K562 (cell line): ENCODE measurements around the gene MXD3. TPM values are rescaled to one million over a fixed set of nuclear protein-coding genes. Genes with fewer than 3 reads are reported as not detected.

Source experiments
- ATAC-seq: fragments of 200-7000 bp; cut with Tn5 transposase; 3 replicates; pipeline ENCODE4 v1.9.1; 2020; ENCODE audit warnings: moderate library complexity
- BruUV-seq: library from RNA; stranded (reverse); fragments of 400-500 nt; replicated peaks from 2 replicates; lab custom pipeline; 2021; lab: Mats Ljungman, UMichigan
- CTCF ChIA-PET: fragments of 300-600 bp; formaldehyde crosslinking; extraction: SDS; loops from one replicate; lab custom pipeline; 2021; ENCODE audit warnings: low intra/inter-chr PET ratio; lab: Yijun Ruan, JAX
- POLR2A ChIA-PET: fragments of 300-600, 350-650 bp; sonication (Branson Sonifier 250); formaldehyde crosslinking; extraction: SDS; loops from one replicate; lab custom pipeline; 2021; ENCODE audit warnings: antibody characterized with exemption, inconsistent platforms; lab: Yijun Ruan, JAX
- DNase-seq, 4 experiments: peaks; one replicate each; pipeline versions ENCODE4 v3.0.0 to v3.0.0-alpha.2; 2011 to 2018; ENCODE audit warnings: low spot score in 3 of 4, mixed read lengths in 3 of 4; ENCODE audit errors: extremely low read depth in 1 of 4
- FAIRE-seq: peaks from 2 replicates; lab custom pipeline; 2011; peaks lifted over from hg19 to GRCh38; lab: Jason Lieb, UNC
- H2AFZ ChIP-seq: 2 replicates; pipeline ENCODE4 v1.6.0; 2011; ENCODE audit warnings: low read depth, low read length, control low read depth, inconsistent platforms
- H3K27ac ChIP-seq: fragments of 200-600 bp; 3 replicates; pipeline ENCODE4 v1.8.0; 2011; ENCODE audit warnings: low read depth, mild to moderate bottlenecking, control low read depth, inconsistent platforms, low read length, moderate library complexity, mixed read lengths; ENCODE audit errors: extremely low read depth
- H3K27me3 ChIP-seq, 2 experiments: fragments of 300-600 bp in 1 of 2; 2 replicates in 1 of 2; 3 replicates in 1 of 2; pipeline versions ENCODE4 v1.6.0 to v1.8.0; 2011; ENCODE audit warnings: inconsistent platforms in 2 of 2, low read length in 2 of 2, mild to moderate bottlenecking in 1 of 2, mixed read lengths in 1 of 2, moderate library complexity in 1 of 2; ENCODE audit not compliant: control insufficient read depth in 2 of 2, insufficient read depth in 2 of 2
- H3K36me3 ChIP-seq: fragments of 300-600 bp; 3 replicates; pipeline ENCODE4 v1.8.0; 2011; ENCODE audit warnings: mild to moderate bottlenecking, low read length, inconsistent platforms; ENCODE audit not compliant: control insufficient read depth, insufficient read depth
- H3K4me1 ChIP-seq, 2 experiments: fragments of 200-600 bp in 1 of 2; replicated peaks in 1 of 2; 2 replicates in 1 of 2; 3 replicates in 1 of 2; pipeline versions ENCODE4 v1.5.1 to v1.8.0; 2011; ENCODE audit warnings: inconsistent platforms in 2 of 2, low read length in 2 of 2, mild to moderate bottlenecking in 1 of 2, mixed read lengths in 1 of 2, moderate library complexity in 1 of 2; ENCODE audit not compliant: control insufficient read depth in 2 of 2, insufficient read depth in 2 of 2
- H3K4me2 ChIP-seq: 2 replicates; pipeline ENCODE4 v1.6.1; 2011; ENCODE audit warnings: low read length, control low read depth, inconsistent platforms, mixed read lengths; ENCODE audit not compliant: insufficient read depth
- H3K4me3 ChIP-seq: fragments of 200-600 bp; sonication (generic), shearing (Covaris generic); 2 replicates; pipeline ENCODE4 v1.5.1; 2016; ENCODE audit warnings: control low read depth, inconsistent platforms
- H3K79me2 ChIP-seq: fragments of 200-600 bp; 3 replicates; pipeline ENCODE4 v1.8.0; 2011; ENCODE audit warnings: low read length, inconsistent platforms; ENCODE audit not compliant: control insufficient read depth, insufficient read depth
- H3K9ac ChIP-seq, 2 experiments: 2 replicates each; pipeline versions ENCODE4 v1.6.0 to v1.6.1; 2011; ENCODE audit warnings: low read depth in 2 of 2, low read length in 2 of 2, control low read depth in 1 of 2, inconsistent platforms in 1 of 2, mild to moderate bottlenecking in 1 of 2, mixed read lengths in 1 of 2; ENCODE audit not compliant: insufficient read depth in 1 of 2
- H3K9me1 ChIP-seq: one replicate; pipeline ENCODE4 v1.6.0; 2011; ENCODE audit warnings: inconsistent platforms, mild to moderate bottlenecking, low read length, moderate library complexity; ENCODE audit not compliant: control insufficient read depth, insufficient read depth
- H3K9me3 ChIP-seq: replicated peaks from 2 replicates; pipeline ENCODE4 v1.5.1; 2011; ENCODE audit warnings: low read depth, low read length, inconsistent platforms; ENCODE audit not compliant: control insufficient read depth, insufficient read depth
- H4K20me1 ChIP-seq: replicated peaks from 2 replicates; pipeline ENCODE4 v1.6.1; 2011; ENCODE audit warnings: low read length, inconsistent platforms, mixed read lengths; ENCODE audit not compliant: control insufficient read depth, insufficient read depth
- LARP7 ChIP-seq: fragments of 450-650 bp; IDR thresholded peaks from 2 replicates; pipeline ENCODE4 v1.6.1; 2016
- MCM2 ChIP-seq: fragments of 450-650 bp; IDR thresholded peaks from 2 replicates; pipeline ENCODE4 v1.6.1; 2017; ENCODE audit warnings: low read depth, mild to moderate bottlenecking
- POLR2G ChIP-seq: fragments of 200-400 bp; formaldehyde crosslinking; IDR thresholded peaks from 2 replicates; pipeline ENCODE4 v1.6.1; 2017; ENCODE audit warnings: low read depth, mild to moderate bottlenecking, antibody characterized with exemption, low read length, moderate library complexity
- RBM22 ChIP-seq: fragments of 200-400 bp; formaldehyde crosslinking; IDR thresholded peaks from 2 replicates; pipeline ENCODE4 v1.6.1; 2018; ENCODE audit warnings: low read length, low read depth; ENCODE audit not compliant: poor library complexity, severe bottlenecking
- ZBTB26 ChIP-seq: fragments of 450-650 bp; formaldehyde crosslinking; IDR thresholded peaks from 2 replicates; pipeline ENCODE4 v1.4.0; 2022; ENCODE audit warnings: missing genetic modification characterization
- ZNF197 ChIP-seq: fragments of 200-800 bp; sonication (Bioruptor generic); IDR thresholded peaks from 2 replicates; pipeline ENCODE4 v1.6.1; 2016; ENCODE audit warnings: low read depth, missing genetic modification characterization, missing compliant biosample characterization
- ZNF316 ChIP-seq: fragments of 450-650 bp; IDR thresholded peaks from 2 replicates; pipeline ENCODE4 v1.6.1; 2016
- WGBS: fragments of 100-300 bp; shearing (Covaris generic); methylation state at CpG from one replicate; pipeline ENCODE4 v1.1.6; 2016; ENCODE audit warnings: low coverage, mixed read lengths; ENCODE audit not compliant: insufficient coverage; ENCODE audit errors: missing lambda C conversion rate; 5-methylcytosine and 5-hydroxymethylcytosine counted together
- in situ Hi-C: fragments of 300-500 bp; cut with MboI; formaldehyde crosslinking; loops from 4 replicates; pipeline ENCODE4 v1.15.0; 2018; ENCODE audit warnings: inconsistent platforms, mixed read lengths
- intact Hi-C: fragments of 100-400 bp; cut with micrococcal nuclease; formaldehyde crosslinking; loops from 2 replicates; pipeline ENCODE4 v1.14.2; 2022
- polyA plus RNA-seq, 8 experiments: library from polyadenylated mRNA; depleted of rRNA in 4 of 8; stranded (reverse) in 5 of 8; unstranded in 3 of 8; fragments of >200 nt; fragmentation: Nextera tagmentation in 2 of 8; fragmentation: Illumina TruSeq in 1 of 8; extraction: Ambion mirVana in 2 of 8; extraction: Trizol in 1 of 8; gene quantifications; 2 replicates each; pipeline versions ENCODE4 v1.2.1 to v1.2.3, GENCODE V29; 2011 to 2014; ENCODE audit warnings: inconsistent platforms in 1 of 8, missing spikeins in 1 of 8
- total RNA-seq, 7 experiments: library from RNA; depleted of rRNA in 6 of 7; stranded (reverse); fragments of >200 nt in 6 of 7; fragmentation: Illumina TruSeq in 2 of 7; extraction: Trizol in 2 of 7; gene quantifications; 2 replicates each; pipeline versions ENCODE4 v1.2.1 to v1.2.3, GENCODE V29; 2011 to 2021; ENCODE audit warnings: low replicate concordance in 1 of 7

MXD3 gene
- total and polyA plus RNA-seq, 9 of the 15 experiments (the other 6 are each of a cell fraction or from before 2014, with no cell fraction given): 0.28 to 24.8 (median 4.5) TPM

- H4K20me1 ChIP-seq: peaks cover 10% of the 10 kb centered on the region; the same call in 1 of the 2 replicates
- no peak overlapping the region for H3K4me2 ChIP-seq
- POLR2A ChIA-PET: interaction anchor here (1.1 to 1.2 kb wide), 2 partner anchors 11 to 52 kb away, joined by 3 to 5 read pairs; partner anchors contain the start of gene LMAN2
- intact Hi-C loops (loop anchor here (1.0 to 5.0 kb wide), 2 partner anchors 167 to 185 kb away; partner anchors contain the start of gene NSD1), in situ Hi-C loops (no loop called here)
- WGBS: 84% methylated on average over 8 of the region's 9 CpGs
- no peak for ATAC-seq
- FAIRE-seq: no peak
- no peaks in the 10 kb centered on the region for H3K9me1 ChIP-seq
- H3K27ac ChIP-seq: peak overlapping the region; percentile 16; the same call in 1 of the 3 replicates
- H3K36me3 ChIP-seq: peaks cover 58% of the 10 kb centered on the region
- H3K4me1 ChIP-seq: peaks cover 16 to 26% of the 10 kb centered on the region in 2 experiments
- BruUV-seq: no TSS peak
- H3K9me3 ChIP-seq: no peaks in the 10 kb centered on the region
- no peaks in the 10 kb centered on the region for H3K27me3 ChIP-seq
- H2AFZ ChIP-seq: no peak overlapping the region
- H3K9ac ChIP-seq: peak overlapping the region in 1 of 2 experiments; percentile 78; a peak in 2 of 4 replicates
- DNase-seq: no peak
- no peak for TF ChIP-seq ZBTB26 (CRISPR knock-in tag)
- no peak for TF ChIP-seq MCM2
- TF ChIP-seq ZNF316: no peak
- TF ChIP-seq ZNF197 (CRISPR knock-in tag): no peak
- TF ChIP-seq RBM22: no peak
- TF ChIP-seq POLR2G: 0 out of 2 replicates have a peak, but pooled peaks have one; percentile 19
- no peak for TF ChIP-seq LARP7
- CTCF ChIA-PET: no interaction called here
- H3K4me3 ChIP-seq: no peak overlapping the region
- H3K79me2 ChIP-seq: peaks cover 33% of the 10 kb centered on the region
Measured at GRCh38 chr5:177299697-177300096, 12.0 kb downstream of the MXD3 start.
